Keratinocyte (primary cell): Measurements from ENCODE around the gene TNFRSF11A. TPM values are rescaled to one million over a fixed set of nuclear protein-coding genes. Genes with fewer than 3 reads are reported as not detected.

ENCODE experiments used
- DNase-seq: peaks from one replicate; pipeline ENCODE4 v3.0.0-alpha.2; 2011; ENCODE audit warnings: low read depth, missing footprints, low spot score
- FAIRE-seq: peaks from 2 replicates; lab custom pipeline; 2011; peaks lifted over from hg19 to GRCh38; lab: Jason Lieb, UNC
- H2AFZ ChIP-seq: 2 replicates; pipeline ENCODE4 v1.6.0; 2012; ENCODE audit warnings: low read length, control low read depth, inconsistent platforms; ENCODE audit not compliant: control insufficient read depth
- H3K27ac ChIP-seq: 2 replicates; pipeline ENCODE4 v1.5.1; 2011; ENCODE audit warnings: low read length; ENCODE audit not compliant: control insufficient read depth, insufficient read depth
- H3K27me3 ChIP-seq: 3 replicates; pipeline ENCODE4 v1.6.0; 2011; ENCODE audit warnings: low read length; ENCODE audit not compliant: control insufficient read depth, insufficient read depth; ENCODE audit errors: extremely low read depth
- H3K36me3 ChIP-seq, 2 experiments: 2 replicates in 1 of 2; 3 replicates in 1 of 2; pipeline ENCODE4 v1.5.1; 2011; ENCODE audit warnings: low read length in 2 of 2, mild to moderate bottlenecking in 1 of 2; ENCODE audit not compliant: control insufficient read depth in 2 of 2, insufficient read depth in 2 of 2; ENCODE audit errors: extremely low read depth in 1 of 2
- H3K4me1 ChIP-seq: 3 replicates; pipeline ENCODE4 v1.5.1; 2011; ENCODE audit warnings: low read length; ENCODE audit not compliant: control insufficient read depth, insufficient read depth; ENCODE audit errors: extremely low read depth
- H3K4me2 ChIP-seq: 3 replicates; pipeline ENCODE4 v1.6.0; 2011; ENCODE audit warnings: low read depth, low read length; ENCODE audit not compliant: control insufficient read depth, insufficient read depth; ENCODE audit errors: extremely low read depth
- H3K4me3 ChIP-seq, 3 experiments: fragments of 200-600 bp in 1 of 3; sonication (generic) in 1 of 3; 2 replicates in 2 of 3; 3 replicates in 1 of 3; pipeline ENCODE4 v1.5.1; 2011 to 2016; ENCODE audit warnings: low read length in 3 of 3, mild to moderate bottlenecking in 3 of 3, control low read depth in 2 of 3, inconsistent platforms in 1 of 3, low read depth in 1 of 3, mixed read lengths in 1 of 3, mixed run types in 1 of 3, moderate library complexity in 1 of 3; ENCODE audit not compliant: control insufficient read depth in 2 of 3, insufficient read depth in 2 of 3; ENCODE audit errors: extremely low read depth in 1 of 3
- H3K79me2 ChIP-seq: 2 replicates; pipeline ENCODE4 v1.6.0; 2012; ENCODE audit warnings: low read length; ENCODE audit not compliant: control insufficient read depth, insufficient read depth
- H3K9ac ChIP-seq: 3 replicates; pipeline ENCODE4 v1.6.0; 2011; ENCODE audit warnings: low read length; ENCODE audit not compliant: control insufficient read depth, insufficient read depth; ENCODE audit errors: extremely low read depth
- H3K9me1 ChIP-seq: 3 replicates; pipeline ENCODE4 v1.6.0; 2011; ENCODE audit warnings: low read length; ENCODE audit not compliant: control insufficient read depth, insufficient read depth; ENCODE audit errors: extremely low read depth
- H3K9me3 ChIP-seq: 2 replicates; pipeline ENCODE4 v1.5.1; 2012; ENCODE audit warnings: low read depth, low read length; ENCODE audit not compliant: control insufficient read depth
- H4K20me1 ChIP-seq: 3 replicates; pipeline ENCODE4 v1.6.0; 2011; ENCODE audit warnings: low read length; ENCODE audit not compliant: control insufficient read depth, insufficient read depth; ENCODE audit errors: extremely low read depth
- CTCF ChIP-seq, 3 experiments: IDR thresholded peaks in 1 of 3; conservative IDR thresholded peaks in 1 of 3; optimal IDR thresholded peaks in 1 of 3; 2 replicates in 2 of 3; 3 replicates in 1 of 3; pipeline versions ENCODE3 to v1.5.1; 2011; ENCODE audit warnings: low read length in 3 of 3, mild to moderate bottlenecking in 3 of 3, moderate library complexity in 2 of 3, control low read depth in 1 of 3, inconsistent platforms in 1 of 3; ENCODE audit not compliant: insufficient read depth in 2 of 3; ENCODE audit errors: extremely low read depth in 1 of 3
- EZH2 ChIP-seq: IDR thresholded peaks from one replicate; pipeline ENCODE4 v1.6.1; 2012; ENCODE audit warnings: inconsistent platforms, mild to moderate bottlenecking, low read length, moderate library complexity
- dilution Hi-C: fragments of 300-500 bp; cut with MboI; formaldehyde crosslinking; loops from one replicate; pipeline ENCODE4 v1.7.0; 2020; ENCODE audit warnings: low sequenced_read_pairs; ENCODE audit not compliant: extremely low pct_ligation_motif_present
- polyA plus RNA-seq, 5 experiments: library from polyadenylated mRNA; depleted of rRNA in 3 of 5; stranded (reverse) in 3 of 5; stranded (forward) in 1 of 5; unstranded in 1 of 5; fragments of >200 nt; gene quantifications; 1 replicate in 1 of 5; 2 replicates in 3 of 5; 3 replicates in 1 of 5; pipeline versions ENCODE4 v1.2.1 to v1.2.3, GENCODE V29; 2011 to 2012; ENCODE audit warnings: missing spikeins in 2 of 5, low read depth in 1 of 5, low replicate concordance in 1 of 5

Gene TNFRSF11A
- polyA plus RNA-seq, 1 donor (not counting 4 experiments of a cell fraction or from before 2014, with no cell fraction given), result 0.51 TPM

DNA sequence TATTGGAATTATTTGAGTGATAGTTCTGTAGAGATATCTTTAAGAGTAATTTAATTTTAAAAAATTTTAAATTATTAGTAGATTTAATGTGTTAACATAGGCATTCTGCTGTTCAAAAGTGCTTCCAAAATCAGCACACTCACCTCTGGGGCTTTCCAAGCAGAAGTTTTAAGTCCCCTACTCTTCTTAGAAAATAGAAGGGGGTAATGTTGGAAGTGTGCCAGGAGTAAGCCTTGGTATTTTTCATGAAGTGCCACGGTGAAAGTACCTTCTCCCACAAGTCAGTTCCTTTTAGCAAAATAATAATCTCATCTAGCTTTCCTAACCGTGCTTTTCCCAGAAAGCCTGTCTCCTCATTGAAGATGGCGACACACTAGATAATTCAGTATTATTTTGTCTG is 3.9 kb upstream of the TNFRSF11A start:
- FAIRE-seq (no peak), DNase-seq (no peak)
- H3K4me3 ChIP-seq, result no peak overlapping the region
- no peak overlapping the region for H3K9ac ChIP-seq
- no peak overlapping the region for H3K27ac ChIP-seq
- H3K36me3 ChIP-seq, result no peaks in the 10 kb centered on the region
- TF ChIP-seq EZH2, result no peak
- H3K4me1 ChIP-seq, result peaks cover 9% of the 10 kb centered on the region
- no peaks in the 10 kb centered on the region for H3K9me3 ChIP-seq
- no peaks in the 10 kb centered on the region for H4K20me1 ChIP-seq
- no peaks in the 10 kb centered on the region for H3K9me1 ChIP-seq
- dilution Hi-C loops, result no loop called here
- H3K27me3 ChIP-seq, result peaks cover 39% of the 10 kb centered on the region
- no peak overlapping the region for H2AFZ ChIP-seq
- H3K4me2 ChIP-seq, result no peak overlapping the region
- no peaks in the 10 kb centered on the region for H3K79me2 ChIP-seq

DNA sequence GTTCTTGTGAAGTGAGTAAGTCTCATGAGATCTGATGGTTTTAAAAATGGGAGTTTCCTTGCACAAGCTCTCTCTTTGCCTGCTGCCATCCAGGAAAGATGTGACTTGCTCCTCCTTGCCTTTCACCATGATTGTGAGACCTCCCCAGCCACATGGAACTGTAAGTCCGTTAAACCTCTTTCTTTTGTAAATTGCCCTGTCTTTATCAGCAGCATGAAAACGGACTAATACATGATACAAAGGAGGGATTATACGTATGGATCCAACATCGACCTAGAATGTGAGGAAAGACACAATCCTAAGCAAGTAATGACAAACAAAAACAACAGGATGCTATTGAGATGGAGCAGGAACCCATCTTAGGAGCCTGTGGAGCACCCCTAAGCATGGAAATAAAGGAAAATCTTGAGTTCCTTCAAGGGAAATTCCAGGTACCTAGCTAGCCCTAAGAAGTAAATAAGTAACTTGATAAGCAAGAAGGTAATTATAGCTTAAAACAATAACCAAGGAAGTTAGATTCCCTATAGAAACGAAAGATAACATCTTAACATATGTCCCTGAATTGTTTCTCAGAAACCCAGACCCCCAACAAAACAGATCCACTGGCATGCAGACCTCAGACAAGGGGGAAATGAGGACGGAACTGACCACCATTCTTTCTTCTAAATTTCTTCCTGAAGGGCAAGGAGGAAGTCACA is 1.5 kb upstream of the TNFRSF11A start:
- H3K4me2 ChIP-seq, result no peak overlapping the region
- no peaks in the 10 kb centered on the region for H3K9me3 ChIP-seq
- DNase-seq (no peak), FAIRE-seq (no peak)
- no peak overlapping the region for H3K9ac ChIP-seq
- H3K27me3 ChIP-seq, result peaks cover 53% of the 10 kb centered on the region
- no peaks in the 10 kb centered on the region for H3K79me2 ChIP-seq
- H3K4me1 ChIP-seq, result peaks cover 13% of the 10 kb centered on the region
- H4K20me1 ChIP-seq, result no peaks in the 10 kb centered on the region
- TF ChIP-seq EZH2 (peak; percentile 0), CTCF (optimal IDR thresholded peaks at IDR 0.05 in 1 of 3, IDR thresholded peaks at IDR 0.05 in 1 of 3, conservative IDR thresholded peaks at IDR 0.05 in 1 of 3; ENCODE audit: extremely low read depth in 1 of 3, insufficient read depth in 2 of 3, low read length in 3 of 3) (no peak)
- dilution Hi-C loops, result no loop called here
- H3K4me3 ChIP-seq, result no peak overlapping the region
- no peak overlapping the region for H2AFZ ChIP-seq
- H3K9me1 ChIP-seq, result no peaks in the 10 kb centered on the region
- H3K27ac ChIP-seq, result no peak overlapping the region
- H3K36me3 ChIP-seq, result no peaks in the 10 kb centered on the region
